DND-41 (cell line): ENCODE results near the gene ASF1B.

Source experiments
- ATAC-seq: fragments of 200-7000 bp; cut with Tn5 transposase; 3 replicates; pipeline ENCODE4 v1.9.1; 2021; ENCODE audit warnings: low read depth; ENCODE audit not compliant: insufficient read depth
- DNase-seq: peaks from one replicate; pipeline ENCODE4 v3.0.0-alpha.2; 2020
- H2AFZ ChIP-seq: 2 replicates; pipeline ENCODE4 v1.6.0; 2012; ENCODE audit warnings: low read depth, low read length
- H3K27ac ChIP-seq: 2 replicates; pipeline ENCODE4 v1.5.1; 2012; ENCODE audit warnings: low read length, inconsistent platforms
- H3K27me3 ChIP-seq: fragments of 200-600 bp; sonication (generic); 2 replicates; pipeline ENCODE4 v1.6.0; 2012; ENCODE audit warnings: low read length, mild to moderate bottlenecking, inconsistent platforms; ENCODE audit not compliant: insufficient read depth, poor library complexity
- H3K36me3 ChIP-seq: 2 replicates; pipeline ENCODE4 v1.5.1; 2012; ENCODE audit warnings: low read length, inconsistent platforms; ENCODE audit not compliant: insufficient read depth
- H3K4me1 ChIP-seq: 2 replicates; pipeline ENCODE4 v1.5.1; 2012; ENCODE audit warnings: mild to moderate bottlenecking, low read length; ENCODE audit not compliant: insufficient read depth
- H3K4me2 ChIP-seq: 2 replicates; pipeline ENCODE4 v1.6.0; 2012; ENCODE audit warnings: mild to moderate bottlenecking, moderate library complexity, low read length, inconsistent platforms; ENCODE audit not compliant: insufficient read depth
- H3K4me3 ChIP-seq, 2 experiments: fragments of 200-600 bp in 1 of 2; shearing (Covaris generic) in 1 of 2; 2 replicates each; pipeline ENCODE4 v1.5.1; 2012 to 2016; ENCODE audit warnings: inconsistent platforms in 2 of 2, low read length in 2 of 2, mild to moderate bottlenecking in 2 of 2, low read depth in 1 of 2, moderate library complexity in 1 of 2
- H3K79me2 ChIP-seq: 2 replicates; pipeline ENCODE4 v1.6.0; 2012; ENCODE audit warnings: low read length, inconsistent platforms; ENCODE audit not compliant: insufficient read depth
- H3K9ac ChIP-seq: 2 replicates; pipeline ENCODE4 v1.6.0; 2012; ENCODE audit warnings: low read depth, mild to moderate bottlenecking, inconsistent platforms, low read length, moderate library complexity
- H3K9me3 ChIP-seq: 2 replicates; pipeline ENCODE4 v1.5.1; 2012; ENCODE audit warnings: low read length, moderate library complexity, mild to moderate bottlenecking, inconsistent platforms; ENCODE audit not compliant: insufficient read depth, severe bottlenecking
- H4K20me1 ChIP-seq: 2 replicates; pipeline ENCODE4 v1.6.0; 2012; ENCODE audit warnings: low read length; ENCODE audit not compliant: insufficient read depth
- CTCF ChIP-seq: IDR thresholded peaks from 2 replicates; pipeline ENCODE4 v1.5.1; 2012; ENCODE audit warnings: borderline replicate concordance, low read length, moderate library complexity, mild to moderate bottlenecking; ENCODE audit not compliant: poor library complexity, severe bottlenecking; ENCODE audit errors: extremely low read depth
- EZH2 ChIP-seq: IDR thresholded peaks from 3 replicates; pipeline ENCODE4 v1.6.1; 2012; ENCODE audit warnings: borderline replicate concordance, low read depth, mild to moderate bottlenecking, moderate library complexity, low read length, inconsistent platforms; ENCODE audit not compliant: severe bottlenecking

Gene ASF1B

GRCh38 chr19:14142262-14143190, 6.1 kb upstream of the ASF1B start:
- peaks cover 6% of the 10 kb centered on the region for H3K36me3 ChIP-seq
- no peak overlapping the region for H3K4me2 ChIP-seq
- ATAC-seq (no peak), DNase-seq (no peak)
- no peak for TF ChIP-seq CTCF
- no peak for TF ChIP-seq EZH2
- peaks cover 13% of the 10 kb centered on the region for H3K4me1 ChIP-seq
- no peaks in the 10 kb centered on the region for H3K27me3 ChIP-seq
- H3K9ac ChIP-seq: no peak overlapping the region
- H3K79me2 ChIP-seq: peaks cover 76% of the 10 kb centered on the region
- no peak overlapping the region for H3K4me3 ChIP-seq
- peaks cover 14% of the 10 kb centered on the region; the same call in 1 of the 2 replicates for H4K20me1 ChIP-seq
- H3K9me3 ChIP-seq: no peaks in the 10 kb centered on the region
- no peak overlapping the region for H2AFZ ChIP-seq
- no peak overlapping the region for H3K27ac ChIP-seq

DNA sequence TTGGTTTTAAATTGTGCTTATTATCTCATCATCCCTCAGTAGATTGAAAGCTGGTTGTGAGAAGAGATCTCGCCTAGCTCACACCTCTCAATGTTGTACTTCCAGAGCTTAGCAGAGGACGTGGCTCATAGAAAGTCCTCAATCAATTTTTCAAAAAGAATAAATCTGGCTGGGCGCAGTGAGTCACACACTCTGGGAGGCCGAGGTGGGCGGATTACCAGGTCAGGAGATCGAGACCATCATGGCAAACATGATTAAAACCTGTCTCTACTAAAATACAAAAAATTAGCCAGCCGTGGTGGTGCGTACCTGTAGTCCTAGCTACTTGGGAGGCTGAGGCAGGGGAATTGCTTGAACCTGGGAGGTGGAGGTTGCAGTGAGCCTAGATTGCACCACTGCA, 4.7 kb upstream of the ASF1B start:
- H3K4me1 ChIP-seq: peaks cover 14% of the 10 kb centered on the region

GRCh38 chr19:14139944-14140343, 3.6 kb upstream of the ASF1B start:
- Histone ChIP-seq H3K36me3 (peaks cover 6% of the 10 kb centered on the region), H3K27me3 (no peaks in the 10 kb centered on the region), H2AFZ (no peak overlapping the region), H4K20me1 (peaks cover 13% of the 10 kb centered on the region; the same call in 1 of the 2 replicates), H3K4me3 (no peak overlapping the region), H3K27ac (no peak overlapping the region), H3K9me3 (no peaks in the 10 kb centered on the region), H3K4me2 (no peak overlapping the region), H3K4me1 (peaks cover 20% of the 10 kb centered on the region), H3K79me2 (peaks cover 75% of the 10 kb centered on the region), H3K9ac (no peak overlapping the region)
- no peak for TF ChIP-seq EZH2
- no peak for TF ChIP-seq CTCF
- ATAC-seq (no peak), DNase-seq (no peak)

More for the DNA sequence above, 4.7 kb upstream of the ASF1B start:
- Histone ChIP-seq H3K9ac (no peak overlapping the region), H3K4me2 (no peak overlapping the region), H4K20me1 (peaks cover 14% of the 10 kb centered on the region; the same call in 1 of the 2 replicates), H3K79me2 (peaks cover 75% of the 10 kb centered on the region), H3K4me3 (no peak overlapping the region), H3K27me3 (no peaks in the 10 kb centered on the region), H3K36me3 (peaks cover 6% of the 10 kb centered on the region), H3K9me3 (no peaks in the 10 kb centered on the region), H2AFZ (no peak overlapping the region), H3K27ac (no peak overlapping the region)
- no peak for DNase-seq
- ATAC-seq: no peak
- TF ChIP-seq EZH2: no peak
- TF ChIP-seq CTCF: no peak
